Ovary (tissue), 9 donors: ENCODE measurements around the gene CAMP. TPM values are rescaled to one million over a fixed set of nuclear protein-coding genes. Genes with fewer than 3 reads are reported as not detected.

ENCODE experiments used
- DNase-seq, 5 donors: peaks; one replicate each; pipeline ENCODE4 v3.0.0-alpha.2; 2019 to 2020
- H3K27ac ChIP-seq, 2 donors: fragments of 200-600 bp; one replicate each; pipeline versions ENCODE4 v1.5.1 to v1.8.0; 2019 to 2022
- H3K27me3 ChIP-seq: fragments of 200-600 bp; one replicate; pipeline ENCODE4 v1.8.0; 2022
- H3K36me3 ChIP-seq: fragments of 200-600 bp; sonication (generic); one replicate; pipeline ENCODE4 v1.5.1; 2019
- H3K4me1 ChIP-seq: one replicate; pipeline ENCODE4 v1.8.1; 2013; ENCODE audit warnings: mild to moderate bottlenecking, moderate library complexity; ENCODE audit not compliant: insufficient read depth
- H3K4me3 ChIP-seq: fragments of 200-600 bp; sonication (generic); one replicate; pipeline ENCODE4 v1.5.1; 2017
- H3K9me3 ChIP-seq, 2 donors: fragments of 200-600 bp in 1 of 2; sonication (generic) in 1 of 2; one replicate each; pipeline versions ENCODE4 v1.5.1 to v1.8.1; 2013 to 2019; ENCODE audit warnings: mild to moderate bottlenecking in 1 of 2, moderate library complexity in 1 of 2
- CTCF ChIP-seq, 3 donors: fragments of 450-650 bp in 2 of 3; fragments of 200-600 bp in 1 of 3; IDR thresholded peaks; one replicate each; pipeline versions ENCODE4 v1.5.1 to v1.8.0; 2016 to 2022; ENCODE audit warnings: antibody characterized with exemption in 3 of 3, mild to moderate bottlenecking in 1 of 3
- EP300 ChIP-seq: sonication (generic); formaldehyde crosslinking; IDR thresholded peaks from one replicate; pipeline ENCODE4 v1.6.1; 2017; ENCODE audit warnings: antibody characterized with exemption
- POLR2A ChIP-seq: fragments of 450-650 bp; IDR thresholded peaks from one replicate; pipeline ENCODE4 v1.6.1; 2017; ENCODE audit warnings: antibody characterized with exemption, mild to moderate bottlenecking, moderate library complexity
- WGBS, 3 donors: extraction: QIAGEN DNeasy Blood & Tissue Kit in 1 of 3; methylation state at CpG; one replicate each; pipeline versions ENCODE4 v1.1.5 to v1.1.7; 2013 to 2017; 5-methylcytosine and 5-hydroxymethylcytosine counted together
- intact Hi-C, 4 donors: fragments of 100-400 bp; cut with DNase I; formaldehyde crosslinking; loops; one replicate each; pipeline versions ENCODE4 v1.11.0 to v1.15.1; 2022 to 2023
- polyA plus RNA-seq, 2 donors: library from polyadenylated mRNA; stranded (reverse); fragments of 200-250 nt in 1 of 2; fragments of 350-450 nt in 1 of 2; fragmentation: Illumina TruSeq in 1 of 2; extraction: RNeasy Lipid Tissue Mini Kit (QIAGEN cat#74804) in 1 of 2; gene quantifications; one replicate each; pipeline ENCODE4 v1.2.3, GENCODE V29; 2013 to 2014
- total RNA-seq, 7 donors: library from RNA; depleted of rRNA in 2 of 7; stranded (reverse); fragments of >200 nt in 2 of 7; fragmentation: NEBNext Ultra II Directional in 3 of 7; extraction: Animal tissue kit (Norgen Biotek cat#: 25700) in 3 of 7; gene quantifications; one replicate each; pipeline versions ENCODE4 v1.1.0 to v1.2.4, GENCODE V29; 2016 to 2023
- donor health status: DM: no; HTN: no; CAD: no; lungs with moderate emphysema.
- donor health status: DM: no; HTN: no; CAD: no.
- donor health status: Bipolar disorder and iron deficiency.
- donor health status: DM: yes; HTN: yes; CAD: no.
- donor health status: DM: no; HTN: no; CAD: no.
- donor health status: DM: yes; HTN: yes; CAD: no.

Gene CAMP
- total and polyA plus RNA-seq, 9 donors, result 0.12 to 1.1 TPM; not detected in 7

- no peak for TF ChIP-seq EP300
- no peak for TF ChIP-seq POLR2A
- no peak for TF ChIP-seq CTCF (IDR thresholded peaks at IDR 0.05)
- DNase-seq, result no peak
- H3K9me3 ChIP-seq, result no peaks in the 10 kb centered on the region
- no peaks in the 10 kb centered on the region for H3K4me1 ChIP-seq
- intact Hi-C loops, result no loop called here
- no peaks in the 10 kb centered on the region for H3K36me3 ChIP-seq
- no peak overlapping the region for H3K4me3 ChIP-seq
- 89 to 90% (median 89%) methylated on average over 3 of the region's 3 CpGs for WGBS, 3 donors
- no peaks in the 10 kb centered on the region for H3K27me3 ChIP-seq
- no peak overlapping the region for H3K27ac ChIP-seq
These were observed 2.3 kb downstream of the CAMP start for GRCh38 chr3:48225587-48225986.

DNA sequence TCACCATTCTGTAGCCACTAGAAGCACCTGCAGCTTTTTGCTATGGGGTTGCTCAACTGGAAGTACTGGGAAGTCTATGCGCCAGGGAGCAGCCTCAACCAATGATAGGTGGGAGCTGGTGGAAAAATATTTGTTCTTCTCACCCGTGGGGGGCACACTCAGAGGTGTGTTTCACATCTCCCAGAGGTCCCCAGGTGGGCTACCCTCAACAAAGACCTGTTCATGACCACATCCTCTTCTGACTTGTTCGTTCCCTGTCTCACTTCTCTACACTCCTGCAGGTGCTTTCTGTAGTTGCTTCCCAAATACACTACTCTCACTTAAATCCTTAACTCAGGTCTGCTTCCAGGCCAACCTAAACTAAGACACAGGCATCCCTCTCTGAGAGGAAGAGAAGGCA is 3.6 kb downstream of the CAMP start:
- Histone ChIP-seq H3K4me3 (no peak overlapping the region), H3K36me3 (no peaks in the 10 kb centered on the region), H3K4me1 (peaks cover 2% of the 10 kb centered on the region), H3K9me3 (no peaks in the 10 kb centered on the region), H3K27me3 (no peaks in the 10 kb centered on the region), H3K27ac (no peak overlapping the region)
- intact Hi-C loops, result no loop called here
- no peak for DNase-seq
- 40 to 56% (median 53%) methylated on average over 3 of the region's 3 CpGs for WGBS, 3 donors
- TF ChIP-seq CTCF (IDR thresholded peaks at IDR 0.05) (no peak), EP300 (no peak), POLR2A (no peak)

DNA sequence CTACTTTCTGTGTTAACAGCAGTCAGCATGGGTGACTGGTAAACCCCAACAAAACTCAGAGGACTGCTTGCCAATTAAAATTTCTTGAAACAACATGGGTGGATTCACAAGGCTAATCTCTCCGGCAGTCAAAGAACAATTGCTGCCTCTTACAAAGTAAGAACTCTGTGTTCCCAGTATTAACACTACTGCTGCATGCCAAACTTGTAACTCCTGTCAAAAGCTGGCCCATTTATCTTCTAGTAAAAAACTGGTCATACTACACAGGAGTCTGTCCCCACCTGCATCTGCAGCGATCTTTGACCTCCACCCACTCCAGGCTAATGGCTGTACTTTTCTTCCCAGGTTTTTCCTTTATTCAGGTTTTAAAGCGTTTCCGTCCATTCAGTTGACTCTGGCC is 8.9 kb downstream of the CAMP start:
- TF ChIP-seq CTCF (IDR thresholded peaks at IDR 0.05) (no peak), POLR2A (no peak), EP300 (no peak)
- Histone ChIP-seq H3K27me3 (no peaks in the 10 kb centered on the region), H3K9me3 (no peaks in the 10 kb centered on the region), H3K27ac (no peak overlapping the region), H3K36me3 (no peaks in the 10 kb centered on the region), H3K4me1 (peaks cover 8% of the 10 kb centered on the region), H3K4me3 (no peak overlapping the region)
- DNase-seq, result no peak
- WGBS, 3 donors, result 48% methylated on average over 4 of the region's 4 CpGs
- intact Hi-C loops, result no loop called here

- intact Hi-C loops, result no loop called here
- peak overlapping the region in 1 of 2 donors; percentile 5 for H3K27ac ChIP-seq
- H3K9me3 ChIP-seq, result no peaks in the 10 kb centered on the region
- no peak overlapping the region for H3K4me3 ChIP-seq
- H3K4me1 ChIP-seq, result peaks cover 8% of the 10 kb centered on the region
- 19 to 29% (median 23%) methylated on average over 6 of the region's 6 CpGs for WGBS, 3 donors
- no peaks in the 10 kb centered on the region for H3K36me3 ChIP-seq
- H3K27me3 ChIP-seq, result no peaks in the 10 kb centered on the region
- TF ChIP-seq EP300 (no peak), CTCF (IDR thresholded peaks at IDR 0.05) (peak; percentile 12 to 65 (median 37)), POLR2A (no peak)
- DNase-seq, result peak; percentile 59 to 75 (median 67)
These were observed 9.4 kb downstream of the CAMP start for GRCh38 chr3:48232734-48233133.
